H1 (cell line): Measurements from ENCODE around the gene GLUL. TPM values are rescaled to one million over a fixed set of nuclear protein-coding genes. Genes with fewer than 3 reads are reported as not detected.

ENCODE experiments used
- CTCF ChIA-PET: fragments of 300-600 bp; sonication (Branson Sonifier 250); formaldehyde crosslinking; loops from one replicate; lab custom pipeline; 2021; ENCODE audit not compliant: partially characterized antibody; lab: Charles Lee
- POLR2A ChIA-PET: fragments of 300-600 bp; sonication (Branson Sonifier 250); formaldehyde crosslinking; loops from one replicate; lab custom pipeline; 2021; ENCODE audit warnings: inconsistent platforms; ENCODE audit not compliant: partially characterized antibody; lab: Charles Lee
- DNase-seq, 2 experiments: peaks; one replicate each; pipeline versions ENCODE4 v3.0.0 to v3.0.0-alpha.2; 2010 to 2022; ENCODE audit warnings: low spot score in 2 of 2, low read depth in 1 of 2, mixed read lengths in 1 of 2
- FAIRE-seq: peaks from 2 replicates; lab custom pipeline; 2011; peaks lifted over from hg19 to GRCh38; lab: Jason Lieb, UNC
- H2AFZ ChIP-seq: 2 replicates; pipeline ENCODE4 v1.8.1; 2012; ENCODE audit warnings: low read length, inconsistent platforms
- H2AK5ac ChIP-seq: 2 replicates; pipeline ENCODE4 v1.6.1; 2013; ENCODE audit warnings: low read depth, low read length
- H2BK120ac ChIP-seq: replicated peaks from 2 replicates; pipeline ENCODE3; 2013; ENCODE audit warnings: low read depth, low read length, inconsistent platforms
- H2BK12ac ChIP-seq: 2 replicates; pipeline ENCODE4 v1.6.1; 2013; ENCODE audit warnings: low read depth, low read length
- H2BK15ac ChIP-seq: 2 replicates; pipeline ENCODE4 v1.6.1; 2013; ENCODE audit warnings: low read length
- H2BK20ac ChIP-seq: 2 replicates; pipeline ENCODE4 v1.6.1; 2013; ENCODE audit warnings: low read length
- H2BK5ac ChIP-seq: 2 replicates; pipeline ENCODE4 v1.6.1; 2013; ENCODE audit warnings: low read depth, low read length
- H3K14ac ChIP-seq: 2 replicates; pipeline ENCODE4 v1.6.1; 2013; ENCODE audit warnings: inconsistent platforms; ENCODE audit not compliant: insufficient read length
- H3K18ac ChIP-seq: 2 replicates; pipeline ENCODE4 v1.6.1; 2013; ENCODE audit warnings: low read length; ENCODE audit errors: extremely low read depth
- H3K23ac ChIP-seq: 2 replicates; pipeline ENCODE4 v1.6.1; 2013; ENCODE audit warnings: inconsistent platforms; ENCODE audit not compliant: insufficient read length
- H3K23me2 ChIP-seq: 2 replicates; pipeline ENCODE4 v1.6.1; 2013; ENCODE audit warnings: low read depth, low read length
- H3K27ac ChIP-seq: 2 replicates; pipeline ENCODE4 v1.6.1; 2011; ENCODE audit warnings: low read depth, low read length, inconsistent platforms
- H3K27me3 ChIP-seq, 4 experiments: replicated peaks in 1 of 4; 1 replicate in 1 of 4; 2 replicates in 3 of 4; pipeline versions ENCODE4 v1.6.1 to v1.8.1; 2011 to 2013; ENCODE audit warnings: low read length in 3 of 4, mild to moderate bottlenecking in 3 of 4, inconsistent platforms in 2 of 4, mixed read lengths in 2 of 4, moderate library complexity in 1 of 4; ENCODE audit not compliant: control insufficient read depth in 3 of 4, insufficient read depth in 3 of 4; ENCODE audit errors: extremely low read depth in 1 of 4
- H3K36me3 ChIP-seq, 4 experiments: 2 replicates each; pipeline versions ENCODE4 v1.6.1 to v1.8.1; 2011 to 2013; ENCODE audit warnings: mild to moderate bottlenecking in 4 of 4, low read length in 3 of 4, moderate library complexity in 2 of 4, control low read depth in 1 of 4, inconsistent platforms in 1 of 4; ENCODE audit not compliant: insufficient read depth in 4 of 4, control insufficient read depth in 2 of 4
- H3K4ac ChIP-seq: replicated peaks from 2 replicates; pipeline ENCODE3; 2013; ENCODE audit warnings: low read length, low read depth, mixed read lengths, inconsistent platforms; ENCODE audit not compliant: insufficient read length
- H3K4me1 ChIP-seq, 4 experiments: replicated peaks in 1 of 4; 1 replicate in 1 of 4; 2 replicates in 3 of 4; pipeline versions ENCODE4 v1.6.1 to v1.8.1; 2011 to 2013; ENCODE audit warnings: low read length in 3 of 4, inconsistent platforms in 2 of 4, mixed read lengths in 1 of 4; ENCODE audit not compliant: insufficient read depth in 4 of 4, control insufficient read depth in 3 of 4
- H3K4me2 ChIP-seq, 2 experiments: 2 replicates each; pipeline versions ENCODE4 v1.6.1 to v1.8.1; 2011 to 2013; ENCODE audit warnings: low read depth in 2 of 2, low read length in 2 of 2, control low read depth in 1 of 2, inconsistent platforms in 1 of 2, mild to moderate bottlenecking in 1 of 2; ENCODE audit not compliant: insufficient read depth in 1 of 2
- H3K4me3 ChIP-seq, 4 experiments: fragments of 200-600, 300-600 bp in 1 of 4; sonication (generic), shearing (Covaris generic), sonication (Bioruptor Twin) in 1 of 4; 2 replicates each; pipeline versions ENCODE4 v1.5.1 to v1.8.1; 2011 to 2016; ENCODE audit warnings: low read length in 4 of 4, low read depth in 3 of 4, control low read depth in 2 of 4, inconsistent platforms in 2 of 4, mild to moderate bottlenecking in 2 of 4, mixed read lengths in 1 of 4, moderate library complexity in 1 of 4; ENCODE audit not compliant: insufficient read depth in 2 of 4; ENCODE audit errors: extremely low read depth in 1 of 4
- H3K56ac ChIP-seq: replicated peaks from 2 replicates; pipeline ENCODE3; 2013; ENCODE audit warnings: low read depth, mild to moderate bottlenecking, mixed read lengths, low read length, inconsistent platforms; ENCODE audit not compliant: insufficient read length
- H3K79me1 ChIP-seq: 2 replicates; pipeline ENCODE4 v1.6.1; 2013; ENCODE audit warnings: low read depth, low read length, control low read depth
- H3K79me2 ChIP-seq, 2 experiments: 2 replicates each; pipeline versions ENCODE4 v1.6.1 to v1.8.1; 2012 to 2013; ENCODE audit warnings: low read length in 2 of 2, mild to moderate bottlenecking in 2 of 2, inconsistent platforms in 1 of 2; ENCODE audit not compliant: insufficient read depth in 2 of 2, control insufficient read depth in 1 of 2
- H3K9ac ChIP-seq, 4 experiments: replicated peaks in 1 of 4; 1 replicate in 1 of 4; 2 replicates in 3 of 4; pipeline versions ENCODE4 v1.6.1 to v1.8.1; 2011 to 2013; ENCODE audit warnings: low read depth in 3 of 4, low read length in 3 of 4, control low read depth in 2 of 4, mild to moderate bottlenecking in 2 of 4, moderate library complexity in 2 of 4, inconsistent platforms in 1 of 4; ENCODE audit errors: extremely low read depth in 1 of 4
- H3K9me3 ChIP-seq, 2 experiments: 2 replicates each; pipeline versions ENCODE4 v1.6.1 to v1.8.1; 2012 to 2013; ENCODE audit warnings: mild to moderate bottlenecking in 2 of 2, moderate library complexity in 2 of 2, control low read depth in 1 of 2, inconsistent platforms in 1 of 2, low read depth in 1 of 2, low read length in 1 of 2, mixed read lengths in 1 of 2; ENCODE audit not compliant: insufficient read depth in 2 of 2
- H4K20me1 ChIP-seq, 2 experiments: replicated peaks in 1 of 2; 2 replicates each; pipeline versions ENCODE3 to v1.8.1; 2011 to 2013; ENCODE audit warnings: inconsistent platforms in 2 of 2, low read length in 2 of 2, mild to moderate bottlenecking in 1 of 2; ENCODE audit not compliant: insufficient read depth in 2 of 2, control insufficient read depth in 1 of 2
- H4K5ac ChIP-seq: 2 replicates; pipeline ENCODE4 v1.6.1; 2013; ENCODE audit warnings: low read length, low read depth, mixed read lengths, inconsistent platforms; ENCODE audit not compliant: insufficient read length
- H4K8ac ChIP-seq: 2 replicates; pipeline ENCODE4 v1.8.0; 2013; ENCODE audit warnings: mild to moderate bottlenecking, moderate library complexity, low read length, inconsistent platforms; ENCODE audit not compliant: insufficient read depth; ENCODE audit errors: extremely low read depth
- H4K91ac ChIP-seq: replicated peaks from 2 replicates; pipeline ENCODE3; 2013; ENCODE audit warnings: low read length, mixed read lengths, inconsistent platforms; ENCODE audit not compliant: insufficient read length
- ATF2 ChIP-seq: IDR thresholded peaks from 2 replicates; pipeline ENCODE4 v1.6.1; 2012; ENCODE audit warnings: low read length, inconsistent platforms
- CBX5 ChIP-seq: fragments of 300-800, 300-1000 bp; sonication (generic); IDR thresholded peaks from 2 replicates; pipeline ENCODE4 v1.7.1; 2016; ENCODE audit warnings: antibody characterized with exemption, low read length, low read depth
- CHD1 ChIP-seq: IDR thresholded peaks from 2 replicates; pipeline ENCODE4 v1.6.1; 2012; ENCODE audit warnings: low read depth, low read length, improper control_type of control experiment
- CHD2 ChIP-seq: IDR thresholded peaks from 2 replicates; pipeline ENCODE4 v1.6.1; 2012; ENCODE audit warnings: low read length, improper control_type of control experiment
- FOSL1 ChIP-seq: IDR thresholded peaks from 2 replicates; pipeline ENCODE4 v1.6.1; 2011; ENCODE audit warnings: mild to moderate bottlenecking, low read depth, low read length, moderate library complexity; ENCODE audit not compliant: insufficient read depth
- GTF2F1 ChIP-seq: IDR thresholded peaks from 2 replicates; pipeline ENCODE4 v1.6.1; 2012; ENCODE audit warnings: low read depth, low read length, improper control_type of control experiment, borderline replicate concordance
- JUN ChIP-seq: IDR thresholded peaks from 2 replicates; pipeline ENCODE4 v1.6.1; 2011; ENCODE audit warnings: low read depth, mild to moderate bottlenecking, improper control_type of control experiment, low read length
- POLR2A ChIP-seq, 2 experiments: IDR thresholded peaks; 1 replicate in 1 of 2; 2 replicates in 1 of 2; pipeline ENCODE4 v1.6.1; 2011; ENCODE audit warnings: low read depth in 2 of 2, low read length in 2 of 2, mild to moderate bottlenecking in 2 of 2; ENCODE audit errors: control extremely low read depth in 1 of 2
- RFX5 ChIP-seq: IDR thresholded peaks from 2 replicates; pipeline ENCODE4 v1.6.1; 2011; ENCODE audit warnings: low read depth, low read length, improper control_type of control experiment, borderline replicate concordance
- RXRA ChIP-seq: IDR thresholded peaks from 2 replicates; pipeline ENCODE4 v1.6.1; 2011; ENCODE audit warnings: low read depth, mild to moderate bottlenecking, low read length, moderate library complexity; ENCODE audit not compliant: insufficient read depth
- SP4 ChIP-seq: IDR thresholded peaks from 2 replicates; pipeline ENCODE4 v1.6.1; 2012; ENCODE audit warnings: low read length, inconsistent platforms
- SRF ChIP-seq: IDR thresholded peaks from 2 replicates; pipeline ENCODE4 v1.6.1; 2011; ENCODE audit warnings: mild to moderate bottlenecking, low read depth, low read length, moderate library complexity
- TAF7 ChIP-seq: optimal IDR thresholded peaks from 2 replicates; pipeline ENCODE3; 2011; ENCODE audit warnings: low read depth, mild to moderate bottlenecking, inconsistent platforms, low read length, moderate library complexity, borderline replicate concordance
- TBP ChIP-seq: IDR thresholded peaks from 2 replicates; pipeline ENCODE4 v1.6.1; 2011; ENCODE audit warnings: low read depth, low read length, improper control_type of control experiment
- WGBS, 2 experiments: shearing (Covaris generic) in 1 of 2; methylation state at CpG; one replicate each; pipeline versions ENCODE4 v1.1.6 to v1.1.7; 2013 to 2015; ENCODE audit warnings: low lambda C conversion rate in 2 of 2, mixed read lengths in 2 of 2, inconsistent platforms in 1 of 2, low coverage in 1 of 2, missing lambda C conversion rate in 1 of 2; ENCODE audit not compliant: insufficient replicate concordance in 2 of 2, insufficient coverage in 1 of 2, insufficient read length in 1 of 2; ENCODE audit errors: extremely low coverage in 1 of 2, missing lambda C conversion rate in 1 of 2; 5-methylcytosine and 5-hydroxymethylcytosine counted together
- polyA plus RNA-seq, 7 experiments: library from polyadenylated mRNA; depleted of rRNA in 3 of 7; stranded (reverse) in 5 of 7; unstranded in 2 of 7; fragments of >200 nt in 5 of 7; fragments of 200-250 nt in 2 of 7; gene quantifications; 1 replicate in 5 of 7; 2 replicates in 1 of 7; 4 replicates in 1 of 7; pipeline versions ENCODE4 v1.2.1 to v1.2.3, GENCODE V29; 2011 to 2013; ENCODE audit warnings: missing spikeins in 2 of 7, mixed read lengths in 2 of 7
- total RNA-seq: library from RNA; stranded (reverse); fragmentation: NEBNext Ultra II Directional; extraction: Animal tissue kit (Norgen Biotek cat#: 25700); gene quantifications from 2 replicates; pipeline ENCODE4 v1.2.1, GENCODE V29; 2021

GLUL gene
- total and polyA plus RNA-seq, 2 of the 8 experiments (the other 6 are each of a cell fraction or from before 2014, with no cell fraction given) = 261 to 453 TPM

- Histone ChIP-seq H3K4ac (no peak overlapping the region), H3K27ac (no peak overlapping the region), H3K23ac (no peak overlapping the region), H3K27me3 (no peaks in the 10 kb centered on the region), H3K4me3 (no peak overlapping the region), H2AK5ac (no peak overlapping the region), H3K4me1 (peaks cover 0 to 5% (median 0%) of the 10 kb centered on the region in 4 experiments; a peak in 2 of 7 replicates), H2BK120ac (no peak overlapping the region), H3K14ac (no peak overlapping the region), H3K79me1 (no peaks in the 10 kb centered on the region), H2AFZ (no peak overlapping the region), H4K5ac (no peak overlapping the region), H3K56ac (no peak overlapping the region), H2BK12ac (no peak overlapping the region), H3K9ac (no peak overlapping the region), H2BK15ac (no peak overlapping the region), H3K4me2 (no peak overlapping the region), H4K91ac (no peak overlapping the region), H4K20me1 (no peaks in the 10 kb centered on the region), H3K9me3 (no peaks in the 10 kb centered on the region), H2BK20ac (no peak overlapping the region), H3K79me2 (no peaks in the 10 kb centered on the region), H3K23me2 (no peaks in the 10 kb centered on the region), H3K36me3 (no peaks in the 10 kb centered on the region), H2BK5ac (no peak overlapping the region), H4K8ac (no peak overlapping the region), H3K18ac (no peak overlapping the region)
- POLR2A ChIA-PET = interaction anchor here (0.8 kb wide), 2 partner anchors 13 to 21 kb away, joined by 3 to 4 read pairs; no protein-coding TSS in a partner anchor
- CTCF ChIA-PET = interaction anchor here (0.6 to 1.8 kb wide), 2 partner anchors 26 to 204 kb away, joined by 3 to 4 read pairs; no protein-coding TSS in a partner anchor
- no peak for FAIRE-seq
- no peak for DNase-seq
- WGBS, 2 experiments = 90% methylated on average over 5 of the region's 5 CpGs; no CpG with 5 or more reads in 1 of the 2 experiments
- no peak for TF ChIP-seq RXRA
- no peak for TF ChIP-seq SP4
- TF ChIP-seq ATF2 = no peak
- no peak for TF ChIP-seq JUN
- no peak for TF ChIP-seq POLR2A (IDR thresholded peaks at IDR 0.05; ENCODE audit: control extremely low read depth in 1 of 2, low read depth in 2 of 2, low read length in 2 of 2)
- TF ChIP-seq RFX5 = no peak
- no peak for TF ChIP-seq CHD2
- no peak for TF ChIP-seq TAF7
- TF ChIP-seq TBP = no peak
- TF ChIP-seq GTF2F1 = no peak
- TF ChIP-seq FOSL1 = no peak
- TF ChIP-seq CBX5 = no peak
- TF ChIP-seq CHD1 = no peak
- no peak for TF ChIP-seq SRF
These were observed 44.6 kb downstream of the GLUL start for GRCh38 chr1:182347019-182347418.
